ENCODE results near the gene HSFX1.

Gene HSFX1

GRCh38 chrX:149804102-149804501 lies 30.2 kb downstream of the HSFX1 start:
- DNase-seq (ENCODE audit: low read depth): no peak

- DNase-seq (ENCODE audit: low read depth): no peak
Measured at GRCh38 chrX:149807747-149808458, 34.0 kb downstream of the HSFX1 start.

- DNase-seq (ENCODE audit: low read depth): no peak
Measured at GRCh38 chrX:149818652-149819051, 44.8 kb downstream of the HSFX1 start.

GRCh38 chrX:149819371-149819770 lies 45.5 kb downstream of the HSFX1 start:
- no peak for DNase-seq (ENCODE audit: low read depth)

- DNase-seq (ENCODE audit: low read depth): no peak
Measured at GRCh38 chrX:149825424-149825823, 51.6 kb downstream of the HSFX1 start.
